COLO829 (cell line): Measurements from ENCODE around the gene NGRN.
A peak's percentile ranks its signal among the peaks of the same experiment; 100 is the strongest.

Experiments
- DNase-seq: peaks from one replicate; pipeline ENCODE4 v3.0.0; 2012; ENCODE audit warnings: low spot score

NGRN gene

DNA sequence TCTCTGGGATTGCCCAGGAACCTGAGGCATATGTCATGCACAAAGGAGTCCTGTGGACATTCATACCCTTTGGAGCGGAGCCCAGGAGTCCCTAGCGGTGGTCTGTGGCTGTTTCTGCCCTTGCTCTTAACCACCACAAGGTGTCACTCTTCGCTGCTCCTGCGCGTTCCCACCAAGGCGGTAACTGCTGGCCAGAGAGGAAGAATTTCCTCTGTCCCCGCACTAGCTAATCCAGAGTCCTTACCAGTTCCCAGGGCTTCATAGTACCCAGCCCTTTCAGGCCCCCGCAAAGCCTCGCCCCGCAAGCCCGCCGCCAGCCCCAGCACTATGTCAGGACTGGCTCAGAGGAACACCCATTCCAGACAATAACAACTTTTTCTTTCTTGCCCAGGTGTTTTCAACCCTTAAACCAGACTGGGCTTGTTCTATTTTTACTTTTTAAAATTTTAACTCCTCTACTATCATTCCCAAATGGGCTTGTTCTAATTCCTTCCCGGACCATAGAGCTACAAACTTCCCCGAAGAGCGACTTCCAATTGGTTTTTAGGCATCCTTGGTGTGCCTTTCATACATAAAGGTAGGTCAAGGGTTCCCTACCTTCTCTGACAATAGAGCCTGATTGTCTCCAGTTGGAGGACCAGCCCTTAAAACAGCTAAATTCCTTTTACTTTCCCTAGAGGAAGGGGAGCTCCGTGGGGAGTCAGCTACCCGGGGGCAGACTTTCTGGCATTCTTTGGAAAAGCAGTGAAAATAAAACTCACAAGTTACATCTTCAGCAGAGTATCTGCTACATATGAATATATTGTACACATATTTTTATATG lies 54.8 kb downstream of the NGRN start:
- DNase-seq, result peak; percentile 96

- no peak for DNase-seq
These were observed 55.4 kb downstream of the NGRN start for GRCh38 chr15:90320885-90321278.
